ENCODE data around the gene PGF. TPM values are rescaled to one million over a fixed set of nuclear protein-coding genes. Genes with fewer than 3 reads are reported as not detected.

Gene PGF
- 9.6 TPM for total RNA-seq

DNA sequence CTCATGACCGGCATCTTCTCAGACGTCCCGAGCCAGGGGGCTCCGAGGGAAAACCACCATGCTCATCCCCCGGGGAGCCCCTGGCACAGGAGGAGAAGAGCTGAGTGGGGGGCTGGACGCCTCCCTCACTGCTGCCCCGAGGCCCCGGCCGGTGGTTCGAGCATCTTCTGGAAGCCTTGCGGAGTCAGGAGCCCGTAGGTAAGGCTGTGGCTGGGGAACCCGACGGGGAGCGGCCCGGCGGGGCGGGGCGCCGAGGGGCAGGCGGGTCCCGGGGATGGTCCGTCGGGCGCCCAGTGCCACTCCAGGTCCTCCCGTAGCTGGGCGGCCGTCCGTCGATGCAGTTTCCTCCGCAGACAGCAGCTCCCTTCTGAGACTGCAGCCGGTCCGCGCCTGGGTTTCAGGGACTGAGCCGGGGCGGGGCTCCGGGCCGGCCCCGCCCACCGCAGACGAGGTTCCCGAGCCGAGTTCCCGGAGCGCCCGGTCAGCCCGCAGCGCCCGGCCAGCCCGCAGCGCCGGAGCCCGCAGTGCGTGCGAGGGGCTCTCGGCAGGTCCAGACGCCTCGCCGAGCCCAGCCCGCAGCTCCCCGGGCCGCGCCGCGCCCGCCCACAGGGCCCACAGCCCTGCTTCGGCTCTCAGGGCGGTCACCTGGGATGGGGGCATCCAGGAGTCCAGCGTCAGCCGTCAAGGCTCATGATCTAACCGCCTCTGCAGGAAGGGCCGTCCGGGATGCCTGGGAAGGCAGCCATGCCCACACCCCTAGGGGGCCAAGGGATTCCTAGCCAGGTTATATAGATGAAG is at the start of gene PGF:
Gene PGF, minus strand, starts transcription at position 369 of the 798 bp plus-strand sequence. Its CDS starts 355 bp downstream, at position 14.

DNA sequence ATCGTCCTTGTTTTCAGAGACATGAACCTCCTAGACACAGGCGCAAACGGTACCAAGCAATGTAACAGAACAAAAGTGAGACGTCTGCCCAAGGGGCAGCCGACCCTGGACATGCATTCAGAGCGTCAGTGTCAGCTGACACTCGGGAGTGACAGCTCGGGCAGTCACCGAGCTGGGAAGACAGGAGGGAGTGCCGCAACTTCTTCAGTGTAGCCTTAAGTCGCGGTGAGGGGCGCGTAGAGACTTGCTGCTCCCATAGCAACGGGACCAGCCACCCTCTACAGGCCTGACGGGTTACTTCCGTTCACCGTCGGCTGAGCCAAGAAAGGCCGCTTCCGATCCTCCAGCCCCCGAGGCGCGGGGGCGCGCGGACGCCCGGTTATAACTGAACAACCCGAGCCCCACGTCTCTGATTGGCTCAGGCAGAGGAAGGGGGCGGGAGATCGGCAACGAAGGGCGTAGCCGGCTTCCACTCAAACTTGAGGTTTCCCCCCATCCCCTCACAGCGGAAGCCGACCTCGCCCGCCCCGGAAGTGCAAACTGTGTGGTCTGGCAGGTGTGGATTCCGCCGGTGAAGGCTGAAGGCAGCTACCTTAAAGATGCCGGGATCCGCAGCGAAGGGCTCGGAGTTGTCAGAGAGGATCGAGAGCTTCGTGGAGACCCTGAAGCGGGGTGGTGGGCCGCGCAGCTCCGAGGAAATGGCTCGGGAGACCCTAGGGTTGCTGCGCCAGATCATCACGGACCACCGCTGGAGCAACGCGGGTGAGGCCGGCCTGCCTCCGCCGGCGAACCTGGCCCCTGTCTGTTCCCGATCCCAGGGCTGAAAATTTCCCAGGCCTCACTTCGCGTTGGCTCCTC is 47.2 kb upstream of the PGF start, which contains the start of gene EIF2B2:
Gene EIF2B2, plus strand, starts transcription at position 530 of the 858 bp plus-strand sequence. Its CDS starts 70 bp downstream, at position 600.

GRCh38 chr14:74922752-74923401 is 32.5 kb downstream of the PGF start, which contains the start of gene RPS6KL1:
RPS6KL1 (minus strand) TSS chr14:74923260; CDS start chr14:74921541, 1,719 bp downstream.

Other genes starting within 250 kb of the PGF start
- 28.0 TPM for gene AREL1, start 242.5 kb downstream of the PGF start, total RNA-seq
- gene FCF1, start 242.5 kb downstream of the PGF start, total RNA-seq, result 23.1 TPM
- 70.0 TPM for gene YLPM1, start 192.3 kb downstream of the PGF start, total RNA-seq
- gene PROX2, start 79.5 kb downstream of the PGF start, total RNA-seq, result not detected
- 72.3 TPM for gene DLST, start 73.7 kb downstream of the PGF start, total RNA-seq
- gene RPS6KL1, start 32.3 kb downstream of the PGF start, total RNA-seq, result 2.1 TPM
- 39.3 TPM for gene EIF2B2, start 47.3 kb upstream of the PGF start, total RNA-seq
- gene MLH3, start 95.9 kb upstream of the PGF start, total RNA-seq, result 42.4 TPM
- 13.8 TPM for gene ACYP1, start 108.4 kb upstream of the PGF start, total RNA-seq
- 4.5 TPM for gene ZC2HC1C, start 114.0 kb upstream of the PGF start, total RNA-seq
- 110 TPM for gene NEK9, start 171.5 kb upstream of the PGF start, total RNA-seq
- gene TMED10, start 221.0 kb upstream of the PGF start, total RNA-seq, result 297 TPM